GM19193 (cell line): ENCODE measurements around the gene PLEKHM2.

Source experiments
- POLR2A ChIP-seq: IDR thresholded peaks from 4 replicates; pipeline ENCODE4 v1.6.1; 2011; ENCODE audit not compliant: insufficient read depth, insufficient read length; ENCODE audit errors: extremely low read depth

The PLEKHM2 gene

DNA sequence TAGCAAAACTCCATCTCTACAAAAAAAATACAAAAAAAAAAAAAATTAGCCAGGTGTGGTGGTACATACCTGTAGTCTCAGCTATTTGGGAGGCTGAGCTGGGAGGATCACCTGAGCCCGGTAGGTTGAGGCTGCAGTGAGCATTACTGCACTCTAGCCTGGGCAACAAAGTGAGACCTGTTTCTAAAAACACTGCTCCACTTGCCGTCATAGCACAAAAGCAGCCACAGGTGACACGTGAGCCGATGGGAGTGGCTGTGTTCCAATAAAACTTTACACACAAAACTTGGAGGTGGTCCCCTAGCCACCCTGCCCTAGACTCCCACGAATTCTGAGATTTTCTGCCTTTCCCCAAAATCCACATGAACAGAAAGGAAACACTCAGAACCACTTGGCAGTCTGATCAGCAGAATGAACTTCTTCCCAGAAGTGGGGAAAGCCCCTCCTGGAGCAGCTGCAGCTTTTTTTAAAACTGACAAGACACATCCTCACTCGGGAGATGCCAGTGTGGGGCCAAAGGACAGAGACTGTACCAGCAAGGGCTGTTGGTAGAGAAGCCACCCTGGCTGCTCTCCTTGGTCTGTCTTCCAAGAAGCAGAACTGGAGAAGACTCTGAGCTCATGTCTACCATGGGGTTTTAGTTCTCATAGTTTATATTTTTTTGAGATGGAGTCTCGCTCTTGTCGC, 23.3 kb downstream of the PLEKHM2 start:
- TF ChIP-seq POLR2A: no peak

DNA sequence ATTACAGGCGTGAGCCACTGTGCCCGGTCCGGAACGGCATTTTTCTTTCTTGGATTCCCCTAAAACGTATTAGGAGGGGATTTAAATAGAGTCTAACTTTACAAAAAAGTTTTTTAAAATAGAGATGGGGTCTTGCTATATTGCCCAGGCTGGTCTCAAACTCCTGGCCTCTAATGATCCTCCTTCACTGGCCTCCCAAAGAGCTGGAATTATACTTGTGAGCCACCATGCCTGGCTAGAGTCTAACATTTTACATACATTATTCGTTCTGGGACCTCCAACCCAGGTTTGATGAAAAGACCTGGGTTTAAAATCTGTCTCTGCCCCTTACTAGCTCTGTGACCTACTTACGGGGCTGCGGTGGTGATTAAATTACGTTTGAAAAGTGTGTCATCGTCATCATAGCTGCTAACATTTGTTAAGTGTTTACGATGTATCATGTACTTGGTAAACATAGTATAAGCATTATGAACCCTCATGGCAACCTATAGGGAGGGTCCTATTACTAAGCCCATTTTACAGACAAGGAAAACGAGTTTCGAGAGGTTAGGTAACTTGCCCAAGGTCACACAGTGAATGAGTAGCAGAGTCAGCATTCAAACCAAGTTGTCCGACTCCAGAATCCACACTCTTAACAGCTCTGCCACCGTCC, 24.5 kb downstream of the PLEKHM2 start:
- no peak for TF ChIP-seq POLR2A

GRCh38 chr1:15709226-15709625, 25.1 kb downstream of the PLEKHM2 start:
- TF ChIP-seq POLR2A: no peak

GRCh38 chr1:15712168-15712567, 28.0 kb downstream of the PLEKHM2 start:
- TF ChIP-seq POLR2A: no peak

DNA sequence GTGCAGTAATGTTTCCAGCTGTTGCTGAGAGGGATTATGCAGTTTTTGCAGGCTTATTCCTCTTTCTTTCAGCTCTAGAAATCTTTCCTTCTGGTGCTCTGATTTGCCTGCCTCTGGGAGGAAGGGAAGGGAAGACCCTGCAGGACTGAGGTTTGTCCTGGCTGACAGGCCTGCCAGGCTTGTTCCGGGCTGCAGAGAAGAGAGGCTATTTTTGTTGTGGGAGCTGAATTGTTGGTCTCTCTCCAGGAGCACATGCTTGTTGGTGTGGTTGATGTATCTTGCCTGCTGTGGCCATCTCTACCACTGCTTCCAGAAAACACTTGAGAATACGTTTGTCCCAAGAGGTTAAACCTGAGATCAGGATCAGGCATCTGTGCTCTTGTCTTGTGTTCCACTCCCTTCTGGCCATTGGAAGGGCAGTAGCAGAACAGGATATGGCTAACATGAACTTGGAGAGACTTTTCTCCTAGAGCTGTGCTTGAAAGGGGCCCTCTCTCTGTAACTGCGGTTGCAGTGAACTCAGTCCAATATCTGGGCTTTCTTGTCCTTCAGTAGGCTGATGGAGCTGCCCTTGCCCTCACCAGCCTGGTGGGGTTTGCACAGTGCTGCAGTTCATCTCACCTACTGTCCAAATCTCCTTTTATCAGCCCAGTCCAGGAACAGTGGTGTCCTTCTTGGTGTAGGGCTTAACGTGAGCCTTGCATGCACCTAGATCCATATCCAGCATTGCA, 30.5 kb downstream of the PLEKHM2 start:
- no peak for TF ChIP-seq POLR2A

GRCh38 chr1:15717418-15718125, 33.5 kb downstream of the PLEKHM2 start:
- TF ChIP-seq POLR2A: no peak

GRCh38 chr1:15718199-15718601, 34.1 kb downstream of the PLEKHM2 start:
- TF ChIP-seq POLR2A: no peak

GRCh38 chr1:15719381-15720120, 35.4 kb downstream of the PLEKHM2 start:
- TF ChIP-seq POLR2A: no peak

DNA sequence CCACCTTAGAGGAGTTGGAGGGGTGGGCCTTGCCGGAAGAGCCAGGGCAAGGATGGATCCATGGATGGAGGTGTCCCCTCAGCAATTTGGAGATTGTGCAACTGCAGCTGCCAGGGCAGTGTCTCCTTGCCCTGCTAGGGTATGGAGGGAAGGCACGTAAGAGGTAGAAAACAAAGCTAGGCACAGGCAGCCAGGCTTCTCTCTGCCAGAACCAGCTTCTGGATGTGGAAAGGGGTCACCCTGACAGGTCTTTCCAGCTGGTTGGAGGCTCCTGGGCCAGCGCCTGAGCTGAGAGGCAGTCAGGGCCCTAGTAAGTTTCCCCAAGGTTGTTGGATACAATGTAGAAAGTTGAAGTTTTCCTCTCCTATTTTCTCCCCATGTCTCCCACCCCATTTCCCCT, 36.7 kb downstream of the PLEKHM2 start:
- TF ChIP-seq POLR2A: no peak

DNA sequence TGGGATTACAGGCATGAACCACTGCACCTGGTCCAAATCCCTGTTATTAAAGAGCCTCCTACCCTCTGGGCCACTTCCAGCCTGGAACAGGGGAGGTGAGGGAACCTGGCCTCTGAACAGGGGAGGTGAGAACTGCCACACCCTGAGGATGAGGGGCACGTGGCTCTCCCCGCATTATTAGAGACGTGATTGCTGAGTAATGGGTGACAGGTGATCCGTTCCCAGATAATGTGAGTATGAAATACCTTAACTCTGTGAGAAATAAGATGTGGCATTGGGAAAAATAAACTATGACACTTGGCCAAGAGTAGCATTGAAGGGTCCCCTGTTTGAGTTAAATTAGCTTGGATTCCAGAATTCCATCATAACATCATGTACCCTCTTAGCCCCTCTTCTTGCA, 38.3 kb downstream of the PLEKHM2 start:
- TF ChIP-seq POLR2A: no peak

- TF ChIP-seq POLR2A: no peak
These were observed 38.9 kb downstream of the PLEKHM2 start for GRCh38 chr1:15722836-15723532.

- no peak for TF ChIP-seq POLR2A
These were observed 39.6 kb downstream of the PLEKHM2 start for GRCh38 chr1:15723631-15724246.

- no peak for TF ChIP-seq POLR2A
These were observed 41.1 kb downstream of the PLEKHM2 start for GRCh38 chr1:15724949-15725880.

- no peak for TF ChIP-seq POLR2A
These were observed 42.4 kb downstream of the PLEKHM2 start for GRCh38 chr1:15726508-15726907.
